NCI-H526 treated with DMSO at 0.1 percent for 48 hours (cell line): ENCODE data around the gene PNMA8B.
"Not testable (repeated sequence)": the region's sequence is repeated elsewhere in the genome, so short reads cannot be mapped to it uniquely, and the experiment has no call there.

Experiments used
- DNase-seq: peaks from one replicate; lab custom pipeline; 2025; lab: John Stamatoyannopoulos, UW

Gene PNMA8B, protein sequence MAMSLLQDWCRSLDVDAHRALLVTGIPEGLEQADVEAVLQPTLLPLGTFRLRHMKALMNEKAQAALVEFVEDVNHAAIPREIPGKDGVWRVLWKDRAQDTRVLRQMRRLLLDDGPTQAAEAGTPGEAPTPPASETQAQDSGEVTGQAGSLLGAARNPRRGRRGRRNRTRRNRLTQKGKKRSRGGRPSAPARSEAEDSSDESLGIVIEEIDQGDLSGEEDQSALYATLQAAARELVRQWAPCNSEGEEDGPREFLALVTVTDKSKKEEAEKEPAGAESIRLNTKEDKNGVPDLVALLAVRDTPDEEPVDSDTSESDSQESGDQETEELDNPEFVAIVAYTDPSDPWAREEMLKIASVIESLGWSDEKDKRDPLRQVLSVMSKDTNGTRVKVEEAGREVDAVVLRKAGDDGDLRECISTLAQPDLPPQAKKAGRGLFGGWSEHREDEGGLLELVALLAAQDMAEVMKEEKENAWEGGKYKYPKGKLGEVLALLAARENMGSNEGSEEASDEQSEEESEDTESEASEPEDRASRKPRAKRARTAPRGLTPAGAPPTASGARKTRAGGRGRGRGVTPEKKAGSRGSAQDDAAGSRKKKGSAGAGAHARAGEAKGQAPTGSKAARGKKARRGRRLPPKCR

GRCh38 chr19:46495786-46496099, at the start of gene PNMA8B:
PNMA8B (minus strand) TSS chr19:46495867; CDS start chr19:46495465, 402 bp downstream.
- DNase-seq: peak; percentile 69

GRCh38 chr19:46544651-46545050, 49.0 kb upstream of the PNMA8B start:
- no peak for DNase-seq

- DNase-seq: peak; percentile 54
Measured at GRCh38 chr19:46542428-46543230, 47.0 kb upstream of the PNMA8B start.

GRCh38 chr19:46537136-46538097, 41.8 kb upstream of the PNMA8B start:
- peak; percentile 3 for DNase-seq

DNA sequence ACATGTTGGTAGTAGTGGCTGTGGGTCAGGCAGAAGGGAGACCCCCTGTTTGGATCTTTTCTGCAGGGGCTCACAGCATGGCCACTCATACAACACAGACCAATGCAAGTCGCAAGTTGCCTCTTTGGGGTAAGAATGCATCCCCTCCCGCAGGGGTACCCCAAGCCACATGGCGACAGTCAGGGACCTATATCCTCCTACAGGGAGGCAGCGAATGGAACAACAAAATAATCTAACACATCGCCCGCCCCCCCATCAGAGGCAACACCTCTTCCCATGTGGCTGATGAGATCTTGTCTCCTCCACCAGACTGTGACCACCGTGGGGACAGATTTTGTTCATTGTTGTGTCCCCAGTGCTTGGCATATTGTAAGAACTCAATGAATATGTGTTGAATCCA, 40.7 kb upstream of the PNMA8B start:
- DNase-seq: no peak

DNA sequence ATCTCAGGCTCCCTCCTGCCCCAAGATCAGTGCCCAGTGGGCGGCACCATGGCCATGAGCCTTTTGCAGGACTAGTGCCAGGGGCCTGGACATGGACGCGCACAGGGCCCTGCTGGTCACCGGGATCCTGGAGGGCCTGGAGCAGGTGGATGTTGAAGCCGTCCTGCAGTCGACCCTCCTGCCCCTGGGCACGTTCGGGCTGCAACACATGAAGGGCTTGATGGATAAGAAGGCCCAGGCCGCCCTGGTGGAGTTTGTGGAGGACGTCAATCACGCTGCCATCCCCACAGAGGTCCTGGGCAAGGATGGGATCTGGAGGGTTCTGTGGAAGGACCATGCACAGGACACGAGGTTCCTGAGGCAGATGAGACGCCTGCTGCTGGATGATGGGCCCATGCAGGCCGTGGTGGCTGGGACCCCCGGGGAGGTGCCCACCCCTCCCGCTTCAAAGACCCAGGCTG, 38.0 kb upstream of the PNMA8B start:
- DNase-seq: no peak

- no peak for DNase-seq
Measured at GRCh38 chr19:46533078-46533620, 37.5 kb upstream of the PNMA8B start.

DNA sequence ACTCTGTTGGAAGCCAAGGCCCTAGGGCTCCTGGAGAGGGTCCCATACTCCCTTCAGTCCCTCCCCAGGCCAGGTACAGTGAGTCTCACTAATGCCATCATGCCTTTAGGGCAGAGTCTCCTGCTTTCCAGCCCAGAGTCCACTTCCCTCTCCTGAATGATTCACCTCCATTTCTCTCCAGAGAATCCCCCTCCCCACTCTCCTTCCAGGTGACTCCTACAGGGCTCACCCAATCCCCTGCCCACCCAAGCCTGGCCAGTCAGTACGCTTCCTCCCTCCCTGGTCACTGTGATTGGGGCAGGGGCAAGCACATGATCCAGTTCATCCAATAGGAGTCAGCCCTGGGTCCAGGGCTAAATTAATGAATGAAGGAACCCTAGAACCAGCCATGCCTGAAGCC, 35.0 kb upstream of the PNMA8B start:
- no peak for DNase-seq

DNA sequence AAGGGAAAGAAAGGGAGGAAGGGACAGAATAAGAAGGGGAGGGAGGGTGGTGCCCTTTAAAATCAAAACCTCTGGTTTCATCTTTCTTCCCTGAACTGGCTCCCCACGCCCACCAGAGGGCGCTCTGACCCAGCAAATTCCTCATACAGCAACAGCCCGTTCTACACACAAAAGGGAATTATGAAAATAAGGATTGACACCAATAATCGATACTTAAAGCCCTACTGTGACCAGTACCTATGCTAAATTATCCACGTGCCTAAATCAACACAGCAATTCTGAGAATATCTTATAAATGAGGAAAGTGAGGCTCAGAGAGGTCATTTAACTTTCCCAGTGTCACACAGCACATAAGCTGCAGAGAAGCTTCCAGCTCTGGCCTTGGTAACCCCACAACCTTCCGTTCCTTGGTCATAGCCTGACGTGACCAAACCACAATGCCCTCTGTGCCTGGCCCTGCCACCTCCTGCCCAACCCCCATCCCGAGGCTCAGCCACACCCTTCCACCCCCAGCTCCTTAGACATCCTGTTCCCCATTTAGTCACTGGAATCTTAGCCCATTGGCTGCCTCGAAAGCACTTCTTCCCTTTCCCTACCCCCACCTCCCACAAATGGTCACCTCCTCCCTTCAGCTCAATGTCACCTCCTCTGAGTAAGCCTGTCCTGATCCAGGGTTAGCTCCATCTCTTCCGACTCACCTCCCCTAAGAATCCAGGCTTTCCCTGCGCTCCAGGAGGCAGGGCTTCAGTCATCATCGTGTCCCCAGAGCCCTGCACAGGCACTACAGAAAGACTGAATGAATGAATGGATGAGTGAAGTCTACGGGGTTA, 34.2 kb upstream of the PNMA8B start:
- no peak for DNase-seq

GRCh38 chr19:46528601-46529590, 33.2 kb upstream of the PNMA8B start:
- DNase-seq: no peak

- not testable (repeated sequence) for DNase-seq
Measured at GRCh38 chr19:46526801-46527200, 31.1 kb upstream of the PNMA8B start.

DNA sequence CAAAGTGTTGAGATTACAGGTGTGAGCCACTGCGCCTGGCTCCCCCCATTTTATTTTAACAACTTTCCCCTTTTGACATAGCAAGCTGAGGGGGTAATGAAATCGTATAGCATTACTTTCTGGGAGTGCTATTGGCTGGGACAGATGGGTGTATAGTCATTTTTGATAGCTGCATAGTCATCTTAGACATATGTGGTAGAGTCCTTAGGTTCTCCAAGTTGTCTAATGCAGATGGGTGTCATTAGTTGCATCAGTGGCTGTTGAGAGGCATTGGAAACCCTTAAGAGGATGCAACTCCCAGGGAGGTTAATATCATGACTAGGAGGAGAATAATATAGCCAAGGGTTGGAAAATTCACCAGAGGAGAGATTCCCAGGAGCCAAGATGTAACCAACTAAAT, 28.6 kb upstream of the PNMA8B start:
- no peak for DNase-seq

GRCh38 chr19:46522988-46523387, 27.3 kb upstream of the PNMA8B start:
- DNase-seq: not testable (repeated sequence)

- no peak for DNase-seq
Measured at GRCh38 chr19:46521241-46521868, 25.7 kb upstream of the PNMA8B start.

DNA sequence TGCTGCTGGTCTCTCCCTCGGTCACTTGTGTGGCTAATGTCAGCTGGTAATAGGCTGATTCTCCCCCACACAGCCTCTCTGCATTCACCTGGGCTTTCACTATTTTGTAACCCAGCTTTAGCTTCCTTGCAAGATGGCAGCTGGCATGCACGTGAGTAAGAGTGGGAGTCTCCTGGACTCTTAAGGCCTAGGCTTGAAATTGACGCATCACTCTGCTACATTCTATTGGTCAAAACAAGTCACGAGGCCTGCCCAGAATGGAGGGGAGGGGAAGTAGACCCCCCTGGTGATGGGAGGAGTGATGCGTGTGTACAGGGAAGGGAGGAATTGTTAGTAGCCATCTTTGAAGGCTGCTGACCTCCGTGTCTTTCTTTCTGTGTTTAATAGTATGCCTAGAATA, 24.9 kb upstream of the PNMA8B start:
- DNase-seq: no peak

GRCh38 chr19:46517471-46517870, 21.8 kb upstream of the PNMA8B start:
- no peak for DNase-seq

GRCh38 chr19:46515879-46516350, 20.2 kb upstream of the PNMA8B start:
- no peak for DNase-seq

- no peak for DNase-seq
Measured at GRCh38 chr19:46515290-46515609, 19.6 kb upstream of the PNMA8B start.
